ENCODE data around the gene TGFB2. TPM values are rescaled to one million over a fixed set of nuclear protein-coding genes. Genes with fewer than 3 reads are reported as not detected.

The TGFB2 gene
- total RNA-seq, 1 experiment from 2014 or later: not detected

GRCh38 chr1:218345673-218346390 lies 696 bp downstream of the TGFB2 start:
- Histone ChIP-seq H2BK120ac (ENCODE audit: low read depth, low read length, poor library complexity, severe bottlenecking) (no peak overlapping the region), H4K91ac (ENCODE audit: insufficient read length, low read depth, low read length) (no peak overlapping the region), H4K8ac (replicated peaks; ENCODE audit: insufficient read length, low read depth, low read length) (no peak overlapping the region), H2AK5ac (ENCODE audit: insufficient read length, low read length) (no peak overlapping the region), H3K56ac (ENCODE audit: insufficient read length, low read depth, low read length) (no peak overlapping the region), H3K9me3 (ENCODE audit: control insufficient read depth, low read depth, low read length) (no peaks in the 10 kb centered on the region), H4K20me1 (ENCODE audit: control insufficient read depth, insufficient read depth, insufficient read length) (no peaks in the 10 kb centered on the region), H2BK20ac (ENCODE audit: low read depth, low read length, poor library complexity, severe bottlenecking) (no peak overlapping the region), H3K18ac (ENCODE audit: insufficient read length, low read depth, low read length) (no peak overlapping the region), H3T11ph (ENCODE audit: low read length) (no peak overlapping the region), H3K14ac (ENCODE audit: insufficient read depth, low read length) (no peak overlapping the region), H3K4me2 (ENCODE audit: insufficient read depth, insufficient read length, low read length) (peak overlapping the region; percentile 84), H3K23me2 (ENCODE audit: insufficient read length, low read depth, low read length, poor library complexity, severe bottlenecking) (peaks cover 20% of the 10 kb centered on the region), H3K23ac (ENCODE audit: insufficient read length, low read depth, low read length) (no peak overlapping the region), H3K4me1 (ENCODE audit: insufficient read depth, low read length) (no peaks in the 10 kb centered on the region), H3K79me1 (ENCODE audit: insufficient read depth, low read depth, low read length, poor library complexity, severe bottlenecking) (no peaks in the 10 kb centered on the region), H2BK15ac (ENCODE audit: low read depth, low read length) (no peak overlapping the region), H4K5ac (ENCODE audit: insufficient read length, low read depth, low read length) (no peak overlapping the region), H3K4ac (ENCODE audit: low read depth, low read length) (no peak overlapping the region), H3K79me2 (ENCODE audit: insufficient read depth, low read length) (no peaks in the 10 kb centered on the region), H2AFZ (ENCODE audit: low read length) (no peak overlapping the region), H3K27ac (ENCODE audit: insufficient read length, low read depth, low read length) (no peak overlapping the region), H2BK12ac (ENCODE audit: insufficient read length, low read depth, low read length) (no peak overlapping the region), H2BK5ac (ENCODE audit: insufficient read length, low read length) (no peak overlapping the region), H3K27me3 (ENCODE audit: insufficient read depth, low read length) (no peaks in the 10 kb centered on the region; the same call in 1 of the 2 replicates), H3K9ac (ENCODE audit: extremely low read depth, insufficient read length, low read length) (peak overlapping the region; percentile 37)
- H3K4me1 Mint-ChIP-seq: peaks cover 23 to 27% of the 10 kb centered on the region in 2 experiments
- TF ChIP-seq CTCF (conservative IDR thresholded peaks at IDR 0.05): no peak; the same call in 2 of the 3 replicates
- H3K9me3 Mint-ChIP-seq: no peaks in the 10 kb centered on the region
- peaks cover 0 to 1% (median 0%) of the 10 kb centered on the region in 3 experiments; a peak in 1 of 7 replicates for H3K36me3 Mint-ChIP-seq (ENCODE audit: insufficient read depth in 1 of 3, low read depth in 3 of 3)
- DNase-seq: peak; percentile 65
- 0 out of 7 replicates have a peak overlapping the region, but pooled peaks of 1 of the 3 experiments have one; percentile 72 for H3K27ac Mint-ChIP-seq
- H3K27me3 Mint-ChIP-seq (ENCODE audit: low read depth): peaks cover 2% of the 10 kb centered on the region; the same call in 1 of the 2 replicates
- no CpG with 5 or more reads among the region's 64 CpGs for WGBS (ENCODE audit: extremely low coverage, insufficient read length, low lambda C conversion rate)
- no peak overlapping the region for H3K4me3 Mint-ChIP-seq
